Fibroblast of lung (primary cell): ENCODE data around the gene ZNF467.

Experiments used
- EZH2 ChIP-seq: IDR thresholded peaks from 2 replicates; pipeline ENCODE4 v1.5.1; 2012; ENCODE audit warnings: low read length, control low read depth, mild to moderate bottlenecking; ENCODE audit errors: missing control alignments
- TF ChIP-seq, protein P1 (sequence below), 2 donors: IDR thresholded peaks in 1 of 2; conservative IDR thresholded peaks in 1 of 2; 1 replicate in 1 of 2; 2 replicates in 1 of 2; pipeline ENCODE4 v1.5.1; 2011 to 2012; ENCODE audit warnings: low read length in 2 of 2, control low read depth in 1 of 2, inconsistent platforms in 1 of 2, low read depth in 1 of 2, mild to moderate bottlenecking in 1 of 2

DNA sequence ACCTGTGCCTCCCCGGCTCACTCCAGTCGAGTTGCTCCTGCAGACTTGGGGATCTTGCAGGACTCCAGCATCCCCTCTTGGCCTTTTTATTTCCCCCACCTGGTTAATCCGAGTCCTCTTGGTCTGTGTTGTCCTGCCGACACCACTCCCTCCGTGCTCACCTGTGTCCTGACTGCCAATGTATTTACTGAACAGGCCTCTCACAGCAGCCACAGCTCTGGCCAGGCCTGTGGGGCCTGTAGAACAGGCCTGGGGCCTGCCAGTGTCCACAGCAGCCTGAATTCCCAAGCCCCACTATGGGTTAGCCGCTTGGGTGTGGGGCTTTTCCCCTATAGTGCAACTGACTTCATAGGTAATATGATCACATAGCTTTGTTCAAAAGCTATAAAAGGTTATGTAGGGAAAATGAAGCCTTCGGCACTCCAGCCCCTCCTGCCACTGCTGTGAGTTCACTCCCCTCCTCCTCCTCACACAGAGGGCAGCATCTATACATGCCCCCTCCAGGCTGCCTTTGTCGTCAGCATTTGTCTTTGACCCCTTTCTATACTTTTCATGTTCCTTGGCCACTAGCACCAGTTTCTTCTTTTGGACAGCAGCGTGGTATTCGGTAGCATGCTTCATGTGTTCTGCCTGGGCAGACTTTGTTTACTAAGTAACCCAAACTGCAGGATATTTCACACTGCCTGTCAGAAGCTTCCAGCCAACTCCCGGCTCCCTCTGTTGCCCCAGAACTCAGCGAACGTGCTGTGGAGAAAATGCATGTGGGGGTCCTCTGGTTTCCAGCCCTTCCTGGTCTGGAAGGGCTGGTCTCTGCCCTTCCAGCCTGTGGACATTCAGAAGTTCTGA is 46.1 kb downstream of the ZNF467 start:
- TF ChIP-seq, protein P1, sequence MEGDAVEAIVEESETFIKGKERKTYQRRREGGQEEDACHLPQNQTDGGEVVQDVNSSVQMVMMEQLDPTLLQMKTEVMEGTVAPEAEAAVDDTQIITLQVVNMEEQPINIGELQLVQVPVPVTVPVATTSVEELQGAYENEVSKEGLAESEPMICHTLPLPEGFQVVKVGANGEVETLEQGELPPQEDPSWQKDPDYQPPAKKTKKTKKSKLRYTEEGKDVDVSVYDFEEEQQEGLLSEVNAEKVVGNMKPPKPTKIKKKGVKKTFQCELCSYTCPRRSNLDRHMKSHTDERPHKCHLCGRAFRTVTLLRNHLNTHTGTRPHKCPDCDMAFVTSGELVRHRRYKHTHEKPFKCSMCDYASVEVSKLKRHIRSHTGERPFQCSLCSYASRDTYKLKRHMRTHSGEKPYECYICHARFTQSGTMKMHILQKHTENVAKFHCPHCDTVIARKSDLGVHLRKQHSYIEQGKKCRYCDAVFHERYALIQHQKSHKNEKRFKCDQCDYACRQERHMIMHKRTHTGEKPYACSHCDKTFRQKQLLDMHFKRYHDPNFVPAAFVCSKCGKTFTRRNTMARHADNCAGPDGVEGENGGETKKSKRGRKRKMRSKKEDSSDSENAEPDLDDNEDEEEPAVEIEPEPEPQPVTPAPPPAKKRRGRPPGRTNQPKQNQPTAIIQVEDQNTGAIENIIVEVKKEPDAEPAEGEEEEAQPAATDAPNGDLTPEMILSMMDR (conservative IDR thresholded peaks at IDR 0.05 in 1 of 2, IDR thresholded peaks at IDR 0.05 in 1 of 2; ENCODE audit: low read depth in 1 of 2, low read length in 2 of 2) = no peak
- no peak for TF ChIP-seq EZH2
